Dedifferentiated amniotic fluid mesenchymal stem cell (primary cell): ENCODE data around the gene GLB1L.
A peak's percentile ranks its signal among the peaks of the same experiment; 100 is the strongest.

Experiments used
- DNase-seq: peaks from one replicate; pipeline ENCODE4 v3.0.0-alpha.2; 2016; ENCODE audit errors: extremely low spot score

Gene GLB1L

DNA sequence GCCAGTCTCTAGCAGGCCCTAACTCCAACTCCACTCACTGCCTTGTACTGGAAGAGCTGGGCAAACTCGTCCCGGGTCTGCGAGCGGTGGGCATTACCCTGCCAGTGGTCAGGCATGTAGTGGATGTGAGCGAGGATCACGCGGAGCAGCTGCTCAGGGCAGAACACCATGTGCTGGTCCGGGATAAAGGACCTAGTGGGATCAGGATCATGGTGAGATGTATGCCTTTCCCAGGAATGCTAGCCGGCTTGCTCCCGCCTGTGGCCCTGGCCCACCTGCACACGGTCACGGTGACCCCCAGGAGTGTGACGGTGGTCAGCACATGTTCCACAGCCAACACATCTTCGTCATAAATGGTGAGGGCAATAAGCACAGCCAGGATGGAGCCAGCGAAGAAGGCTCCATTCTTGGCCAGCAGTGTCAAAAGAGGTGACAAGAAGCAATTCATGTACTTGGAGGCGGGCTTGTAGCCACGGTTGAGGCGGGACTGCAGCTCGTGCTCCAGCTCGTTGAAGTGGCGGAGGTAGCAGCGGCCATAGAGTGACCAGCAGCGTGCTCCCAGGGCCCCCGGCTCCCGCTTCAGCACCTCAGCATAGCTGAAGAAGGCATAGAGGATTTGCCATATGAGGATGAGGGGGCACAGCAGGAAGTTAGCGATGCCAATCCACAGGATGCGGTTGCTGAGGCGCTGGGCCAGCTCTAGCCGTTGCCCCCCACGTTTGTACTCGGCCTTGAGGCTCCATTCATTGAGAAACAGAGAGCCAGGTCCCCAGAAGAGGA, 21.2 kb downstream of the GLB1L start:
- no peak for DNase-seq

DNA sequence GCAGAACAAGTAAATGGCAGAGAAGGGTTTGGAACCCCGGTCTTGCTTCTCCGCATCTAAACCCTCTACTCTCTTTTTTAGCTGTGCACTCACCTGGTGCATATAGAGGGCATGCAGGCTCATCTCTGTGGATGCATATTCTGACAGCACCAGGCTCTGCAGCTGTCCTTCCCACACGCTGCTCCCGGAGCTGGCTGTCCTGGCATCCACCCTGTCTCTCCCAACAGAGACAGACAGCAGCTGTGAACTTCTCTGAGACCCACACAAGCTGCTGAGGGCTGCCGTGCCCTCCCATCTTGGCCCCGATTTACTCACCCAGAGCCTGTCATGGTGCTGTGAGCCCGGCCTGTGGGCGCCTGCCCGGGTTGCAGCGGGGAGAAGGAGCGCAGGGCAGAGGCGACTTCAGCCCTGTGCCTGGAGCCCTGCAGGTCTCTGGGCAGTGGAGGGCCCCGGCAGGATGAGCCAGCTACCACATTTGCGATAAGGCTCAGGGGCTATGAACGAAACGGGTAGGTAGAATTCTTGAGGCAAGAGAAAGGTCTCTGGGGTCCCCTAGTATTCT, 23.2 kb downstream of the GLB1L start:
- no peak for DNase-seq

DNA sequence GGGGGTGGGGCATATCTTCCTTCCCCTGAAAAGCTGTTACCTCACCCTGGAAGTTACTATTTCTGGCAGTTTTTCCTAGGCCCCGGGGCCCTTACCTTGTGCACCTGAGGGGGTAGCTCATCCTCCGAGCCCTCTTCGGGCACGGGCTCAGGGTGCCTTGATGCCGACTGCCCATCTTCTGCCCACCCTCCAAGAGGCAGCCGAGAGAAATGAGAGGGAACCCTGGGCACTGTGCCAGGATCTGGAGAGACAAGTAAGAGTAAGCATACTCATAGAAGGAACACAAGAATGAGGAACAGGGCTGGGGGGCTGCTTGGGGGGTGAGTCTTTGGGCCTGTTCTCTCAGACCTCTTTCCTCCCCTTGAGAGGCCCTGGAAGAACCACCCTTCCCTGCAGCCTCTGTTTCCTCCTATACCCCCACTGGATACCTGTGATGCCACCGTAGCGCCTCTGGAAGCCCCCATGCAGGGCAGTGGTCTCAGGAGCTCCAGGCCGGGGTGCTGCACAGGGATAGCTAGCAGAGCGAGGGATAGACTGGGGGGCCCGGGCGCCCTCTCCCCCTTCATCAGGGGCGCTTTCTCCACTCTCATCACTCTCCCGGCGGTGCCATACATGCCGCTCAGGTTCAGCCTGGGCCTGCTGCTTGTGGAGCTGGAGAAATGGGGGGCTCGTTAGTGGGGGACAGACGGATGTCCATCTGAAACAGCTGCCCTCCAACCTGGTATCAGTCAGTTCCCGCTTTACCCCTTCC, 24.4 kb downstream of the GLB1L start:
- DNase-seq = no peak

DNA sequence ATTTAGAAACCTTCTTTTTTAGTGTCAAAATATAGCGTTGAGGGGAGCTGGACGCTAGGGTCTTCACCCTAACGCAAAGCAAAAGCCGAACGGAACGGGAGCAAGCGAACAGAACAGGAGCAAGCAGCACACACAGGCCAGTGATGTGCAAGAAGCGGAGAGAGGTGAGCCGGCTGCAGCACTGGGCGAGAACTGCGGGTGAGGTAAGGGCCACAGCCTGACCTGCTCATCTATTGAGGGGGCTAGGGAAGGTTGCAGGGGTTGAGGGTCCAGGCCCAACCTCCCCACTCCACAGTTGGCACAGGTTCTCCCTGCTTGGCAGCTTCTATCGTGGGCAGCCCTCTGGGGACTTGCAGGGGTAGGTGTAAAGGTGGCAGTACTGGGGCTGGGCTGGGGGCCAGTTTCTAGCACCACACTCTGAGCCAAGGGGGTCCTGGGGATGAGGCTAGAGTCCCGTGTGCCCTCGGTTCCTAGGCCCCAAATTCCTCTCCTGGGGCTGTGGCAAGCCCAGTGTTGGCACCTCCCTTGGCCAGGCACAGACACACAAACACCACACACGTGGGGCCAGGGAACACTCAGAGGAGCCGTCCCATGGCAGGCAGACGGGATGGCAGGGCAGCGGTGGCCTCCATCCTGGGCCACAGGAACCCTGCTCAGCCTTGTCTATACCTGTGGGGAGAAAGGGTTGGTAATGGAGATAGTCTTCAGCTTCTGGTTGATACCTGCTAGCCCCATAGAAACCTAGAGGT, 25.3 kb downstream of the GLB1L start:
- no peak for DNase-seq

DNA sequence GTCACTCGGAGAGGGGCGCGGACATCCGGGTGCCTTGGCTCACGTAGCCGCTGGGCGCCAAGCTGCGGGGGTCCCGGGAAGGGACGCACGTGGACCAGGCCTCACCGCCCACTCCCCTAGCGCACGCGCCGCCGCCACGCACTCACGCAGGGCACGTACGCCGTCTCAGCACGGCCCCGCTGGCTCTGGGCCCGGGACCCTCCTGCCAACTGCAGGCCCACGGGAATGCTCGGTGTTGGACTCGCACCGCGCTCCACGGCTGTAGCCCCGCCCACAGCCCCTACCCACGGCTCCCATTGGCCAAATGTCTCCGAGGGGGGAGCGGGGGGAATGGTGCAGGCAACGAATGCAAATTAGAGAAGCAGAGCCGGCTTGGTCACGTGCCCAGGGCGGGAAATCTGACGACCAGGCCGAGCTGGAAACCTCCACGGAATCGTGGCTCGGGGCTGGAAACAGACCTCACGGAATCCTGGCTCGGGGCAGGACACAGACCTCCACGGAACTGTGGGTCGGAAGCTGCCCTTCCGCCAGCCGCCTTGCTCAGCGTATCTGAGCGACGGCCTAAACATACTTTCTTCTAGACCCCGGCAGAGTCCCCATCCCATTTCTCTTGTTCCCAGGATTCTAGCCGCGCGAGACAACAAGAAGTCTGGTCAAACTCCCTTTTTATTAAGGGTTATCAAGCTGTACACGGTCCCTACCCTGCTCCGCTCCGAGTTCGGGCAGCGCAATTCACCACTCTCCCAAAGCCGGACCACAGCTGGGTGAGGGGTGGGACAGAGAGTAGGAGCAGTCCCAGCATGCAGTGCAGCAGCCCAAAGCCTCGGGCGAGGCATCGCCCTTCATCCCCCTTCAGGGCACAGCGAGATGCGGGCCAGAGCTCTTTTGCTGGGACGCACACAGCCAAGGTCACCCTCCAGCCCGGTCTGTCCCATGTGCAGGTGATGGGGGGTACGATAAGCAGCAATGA, 26.2 kb downstream of the GLB1L start, which contains the start of gene ABCB6:
TSS of gene ABCB6 (minus strand) at position 227 of the 970 bp plus-strand sequence. CDS start 285 bp downstream, outside the sequence.
- DNase-seq = peak; percentile 95

DNA sequence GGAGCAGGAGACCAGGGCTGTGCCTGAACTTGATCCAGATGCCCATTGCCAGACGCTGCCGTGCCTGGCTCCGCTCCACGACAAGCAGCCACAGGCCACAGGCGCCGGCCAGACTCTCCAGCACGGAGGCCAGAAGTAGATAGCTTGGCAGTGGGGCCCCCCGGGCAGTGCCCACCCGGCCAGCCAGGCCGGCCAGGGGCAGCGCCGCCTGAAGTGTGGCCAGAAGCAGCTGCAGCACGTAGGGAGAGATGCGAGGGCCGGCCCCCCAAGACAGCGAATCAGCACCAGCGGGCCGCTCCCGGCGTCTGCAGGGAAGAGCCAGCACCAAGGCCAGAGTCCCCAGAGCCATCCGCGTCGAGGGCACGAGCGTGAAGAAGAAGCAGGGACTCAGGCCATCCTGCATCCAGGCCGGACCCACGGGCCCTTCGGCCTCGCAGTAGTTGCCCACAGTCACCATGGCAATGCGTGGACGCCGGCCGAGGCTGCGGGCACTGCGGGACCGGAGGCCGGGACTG, 27.0 kb downstream of the GLB1L start:
- peak; percentile 70 for DNase-seq

DNA sequence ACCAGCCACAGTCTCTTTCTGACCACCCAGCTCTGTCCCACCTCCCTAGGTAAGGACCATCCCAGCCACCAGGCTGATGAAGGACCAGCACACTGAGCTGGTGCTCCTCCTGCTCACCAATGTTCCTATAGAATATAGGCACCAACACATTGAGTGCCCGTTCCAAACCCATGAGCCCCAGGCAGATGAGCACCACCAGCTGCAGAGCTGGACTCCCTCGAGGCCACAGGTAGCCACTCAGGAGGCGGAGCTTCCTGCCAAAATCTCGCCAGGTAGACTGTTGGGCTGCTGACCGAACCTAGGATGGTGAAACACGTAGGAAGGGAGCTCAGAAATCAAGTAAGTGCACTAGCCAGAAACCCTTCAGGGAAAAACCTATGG, 28.7 kb downstream of the GLB1L start:
- DNase-seq = no peak

DNA sequence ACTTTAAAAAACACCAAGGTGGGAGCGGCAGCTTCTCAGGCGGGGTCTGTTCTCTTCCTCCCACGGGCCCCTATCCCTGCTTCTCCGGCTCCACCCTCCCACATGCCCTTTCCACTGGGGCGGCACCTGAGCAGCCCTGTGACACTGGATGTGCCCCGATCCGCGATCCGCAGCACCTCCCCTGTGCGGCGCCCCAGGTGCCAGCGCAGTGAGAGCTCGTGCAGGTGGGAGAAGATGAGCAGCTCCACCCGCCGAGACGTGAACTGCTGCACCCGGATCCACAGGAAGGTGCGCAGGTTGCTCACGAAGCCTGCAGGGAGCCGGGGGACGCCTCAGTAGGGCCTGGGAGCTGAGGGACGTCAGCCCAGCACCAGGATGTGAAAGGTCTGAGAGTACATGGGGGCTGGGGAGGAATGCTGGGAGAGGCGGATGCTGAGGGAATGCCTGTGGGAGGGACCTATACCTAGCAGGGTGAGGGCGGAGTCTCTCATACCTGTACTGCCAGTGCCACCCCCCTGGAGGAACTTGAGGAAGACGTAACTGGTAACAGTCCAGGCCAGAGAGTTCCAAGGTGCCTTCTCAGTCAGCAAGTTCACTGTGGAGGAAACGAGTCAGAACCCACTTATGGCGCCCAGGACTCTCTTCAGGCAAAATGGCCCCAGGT, 29.2 kb downstream of the GLB1L start:
- no peak for DNase-seq

DNA sequence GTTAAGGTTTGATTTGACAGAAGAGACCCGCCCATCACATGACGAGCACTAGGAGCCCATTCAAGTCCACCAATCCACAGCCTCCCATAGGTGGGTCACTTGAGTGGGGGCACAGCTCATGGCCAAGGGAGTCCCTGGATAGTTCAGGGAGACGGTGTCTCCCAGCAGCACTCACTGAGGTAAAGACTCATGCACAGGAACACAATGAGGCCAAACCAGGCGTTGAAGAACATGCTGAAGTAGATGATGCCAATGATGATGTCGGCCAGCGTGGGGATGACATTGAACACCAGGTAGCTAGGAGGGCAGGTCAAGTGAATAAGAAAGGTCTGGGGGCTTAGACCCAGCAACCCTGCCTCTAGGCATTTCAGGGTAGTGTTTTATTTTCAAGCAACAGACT, 30.5 kb downstream of the GLB1L start:
- no peak for DNase-seq

DNA sequence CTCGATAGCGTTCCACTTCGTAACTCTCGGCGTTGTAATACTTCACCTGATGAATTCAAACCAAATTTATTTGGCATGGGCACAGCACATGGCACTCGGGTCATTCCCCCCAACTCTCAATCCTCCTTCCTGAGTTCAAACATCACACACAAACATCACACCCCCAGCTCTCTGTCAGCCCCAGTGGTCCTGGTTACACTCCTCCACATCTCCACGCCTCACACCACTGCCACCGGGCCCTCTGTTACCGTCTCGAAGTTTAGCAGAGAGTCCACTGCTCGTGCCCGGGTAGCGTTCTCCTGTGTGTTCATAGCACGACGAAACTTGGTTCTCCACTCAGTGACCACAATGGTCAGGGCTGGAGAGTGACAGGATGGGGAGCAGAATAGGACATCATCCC, 31.1 kb downstream of the GLB1L start:
- DNase-seq = no peak

DNA sequence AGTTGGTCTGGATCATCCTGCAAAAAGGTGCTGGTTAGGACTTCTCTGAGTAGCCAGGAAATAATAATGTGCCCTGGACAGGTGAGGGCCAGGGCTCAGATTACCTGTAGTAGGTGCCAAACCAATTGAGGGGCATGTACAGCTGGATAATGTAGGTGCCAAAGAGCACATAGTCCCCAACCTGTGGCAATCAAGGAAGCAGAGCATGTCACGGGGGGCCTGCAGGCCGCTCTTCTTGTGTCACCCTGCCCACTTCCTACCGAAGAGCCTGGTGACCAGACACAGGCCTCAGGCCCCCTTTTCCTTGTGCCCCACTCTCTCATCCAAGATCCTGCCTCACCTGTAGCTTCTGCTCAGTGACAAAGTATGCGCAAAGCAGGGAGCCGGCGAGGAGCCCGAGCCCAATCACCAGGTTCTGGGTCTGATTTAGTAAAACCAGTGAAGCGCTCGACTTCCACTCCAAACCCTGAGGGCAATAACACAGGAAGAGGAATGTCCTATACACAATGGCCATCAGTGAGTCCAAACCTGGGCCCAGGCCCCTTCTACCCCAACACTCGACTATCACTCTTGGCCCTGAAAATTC, 31.7 kb downstream of the GLB1L start:
- no peak for DNase-seq

DNA sequence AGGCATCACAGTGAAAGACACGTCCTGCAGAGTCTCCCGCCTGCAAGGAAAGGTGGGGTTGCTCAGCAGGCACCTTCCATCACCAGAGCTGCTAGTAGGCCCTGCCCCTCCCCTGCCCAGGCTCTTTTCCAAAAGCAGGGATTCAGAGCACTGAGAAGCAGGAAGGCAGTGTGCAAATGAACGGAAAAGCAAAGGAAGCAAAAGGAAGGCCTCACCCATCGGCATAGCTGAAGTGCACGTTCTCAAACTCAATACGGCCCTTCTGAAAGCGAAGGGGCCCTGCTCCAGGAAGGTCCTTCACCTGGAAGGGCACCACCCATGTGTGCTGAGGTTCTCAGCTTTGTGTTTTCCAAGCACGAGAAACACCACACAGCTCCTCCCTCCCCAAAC, 32.2 kb downstream of the GLB1L start:
- DNase-seq = no peak

DNA sequence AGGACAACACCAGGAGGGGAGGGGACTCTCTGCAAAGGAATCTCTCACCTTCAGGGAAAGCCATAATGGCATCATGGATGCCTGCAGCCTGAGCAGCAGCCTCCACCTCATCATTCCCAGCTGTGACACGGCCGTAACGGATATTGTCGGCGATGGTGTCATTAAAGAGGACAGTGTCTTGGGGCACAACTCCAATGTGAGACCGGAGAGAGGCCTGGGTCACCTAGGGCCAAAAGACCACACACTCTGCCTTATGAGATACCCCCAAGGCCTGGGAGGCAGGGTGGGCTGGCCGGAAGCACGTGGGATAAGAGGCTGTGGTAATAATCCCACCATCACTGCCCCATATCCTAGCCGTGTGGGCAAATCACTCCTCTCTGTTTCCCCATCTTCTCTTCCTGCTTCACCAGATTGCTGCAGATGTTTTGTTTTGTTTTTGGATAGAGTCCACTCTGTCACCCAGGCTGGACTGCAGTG, 34.3 kb downstream of the GLB1L start:
- no peak for DNase-seq

DNA sequence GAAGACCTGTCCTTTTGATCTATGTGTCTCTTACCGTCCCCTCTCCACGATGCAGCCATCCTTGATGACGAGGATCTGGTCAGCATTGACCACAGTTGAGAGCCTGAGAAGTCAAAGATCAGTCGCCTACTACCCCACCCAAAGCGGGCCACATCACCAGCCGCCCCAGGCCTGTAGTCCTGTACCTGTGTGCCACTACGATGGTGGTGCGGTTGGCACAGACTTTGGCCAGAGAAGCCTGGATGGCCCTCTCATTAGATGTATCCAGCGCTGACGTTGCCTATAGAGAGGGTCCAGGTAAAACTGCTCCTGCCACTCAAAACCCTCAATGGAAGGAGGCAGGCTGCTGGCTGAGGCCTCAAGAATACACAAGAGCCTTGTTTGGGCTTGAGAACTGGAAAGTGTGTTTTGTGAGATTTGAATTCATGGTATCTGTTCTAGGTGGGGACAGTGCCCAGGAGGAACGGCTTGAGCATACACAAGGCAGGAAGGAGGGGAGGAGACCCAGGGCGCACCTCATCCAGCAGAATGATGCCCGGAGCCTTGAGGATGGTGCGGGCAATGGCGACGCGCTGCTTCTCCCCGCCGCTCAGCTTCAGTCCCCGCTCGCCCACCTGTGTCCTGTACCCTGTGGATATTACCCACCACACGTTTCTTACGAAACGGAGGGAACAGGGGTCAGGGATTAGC, 34.9 kb downstream of the GLB1L start:
- no peak for DNase-seq

DNA sequence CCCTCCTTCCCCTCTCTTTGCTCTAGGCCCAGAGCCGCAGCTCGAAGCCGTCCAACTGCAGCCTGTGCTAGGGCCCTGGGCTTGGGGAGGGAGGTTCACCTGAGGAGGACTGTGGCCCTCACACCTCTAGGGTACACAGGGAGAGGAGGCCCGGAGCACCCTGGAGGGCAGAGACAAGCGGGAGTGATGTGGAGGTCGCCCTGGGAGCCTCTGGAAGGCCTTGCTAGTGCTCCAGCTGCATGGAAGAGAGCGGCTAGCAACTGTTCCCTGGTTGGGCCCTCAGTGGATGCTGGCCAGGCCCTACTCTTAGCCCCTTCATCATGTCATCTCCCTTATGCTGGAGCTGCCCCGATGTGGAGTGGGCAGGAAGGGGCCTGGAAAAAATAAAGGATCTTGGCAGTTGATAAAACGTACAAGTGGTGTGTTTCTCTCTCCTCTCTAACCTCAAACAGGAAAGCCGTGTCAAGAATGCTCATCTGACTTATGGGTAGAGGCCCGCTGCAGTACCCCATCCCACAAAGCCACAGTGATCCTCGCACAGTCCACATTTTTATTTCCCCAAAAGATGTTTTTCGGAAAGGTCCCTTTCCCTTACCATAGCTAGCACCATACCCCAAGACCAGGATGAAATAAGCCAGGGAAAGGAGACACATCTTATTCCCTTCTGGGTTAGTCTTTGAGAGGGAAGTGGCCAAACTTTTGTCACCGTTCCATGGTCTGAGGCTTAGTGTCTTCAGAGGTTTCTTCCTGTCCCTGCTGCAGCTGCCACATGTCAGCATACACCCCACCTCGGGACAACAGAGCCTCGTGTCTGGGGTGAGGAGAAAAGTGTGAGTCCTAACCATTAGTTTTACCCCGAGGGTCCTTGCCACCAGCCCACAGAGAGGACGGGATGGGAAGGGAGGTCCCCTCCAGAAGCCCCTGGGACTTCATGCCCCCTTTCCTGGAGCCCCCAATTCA, 35.7 kb downstream of the GLB1L start:
- no peak for DNase-seq

DNA sequence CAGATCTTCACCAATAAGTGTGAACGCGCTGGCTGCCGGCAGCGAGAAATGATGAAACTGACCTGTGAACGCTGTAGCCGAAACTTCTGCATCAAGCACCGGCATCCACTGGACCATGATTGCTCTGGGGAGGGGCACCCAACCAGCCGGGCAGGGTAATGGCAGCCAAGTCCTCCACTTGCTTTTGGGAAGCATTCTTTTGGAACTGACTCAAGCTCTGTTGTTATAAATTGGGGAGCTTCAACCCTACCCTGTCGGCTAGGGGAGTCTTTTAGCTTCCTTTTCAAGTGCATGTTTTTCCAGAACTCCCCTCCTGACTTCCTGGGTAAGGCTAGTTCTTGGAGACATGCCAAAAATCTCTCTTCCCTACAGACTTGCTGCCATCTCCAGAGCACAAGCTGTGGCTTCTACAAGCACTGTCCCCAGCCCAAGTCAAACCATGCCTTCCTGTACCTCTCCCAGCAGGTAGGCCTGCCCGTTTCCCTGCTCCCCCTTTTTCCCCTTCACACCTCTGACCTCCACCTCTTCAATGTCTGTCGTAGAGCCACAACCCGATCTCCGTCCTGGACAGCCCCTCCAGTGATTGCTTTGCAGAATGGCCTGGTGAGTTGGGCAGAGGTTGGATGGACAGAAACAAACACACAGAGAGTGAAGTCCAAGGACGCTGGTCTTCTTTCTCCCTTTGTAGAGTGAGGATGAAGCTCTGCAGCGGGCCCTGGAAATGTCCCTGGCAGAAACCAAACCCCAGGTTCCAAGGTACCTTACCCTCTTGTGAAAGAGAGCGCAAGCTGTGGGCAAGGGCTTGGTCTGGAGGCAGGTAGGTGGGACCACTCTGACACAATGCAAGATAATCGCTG, 37.1 kb downstream of the GLB1L start:
- peak; percentile 27 for DNase-seq
